Thyroid gland (tissue), 4 donors: Measurements from ENCODE around the gene CCDC24.

ENCODE experiments used
- POLR2A ChIP-seq, 2 donors: fragments of 450-650 bp; IDR thresholded peaks; one replicate each; pipeline ENCODE4 v1.6.1; 2017; ENCODE audit warnings: antibody characterized with exemption in 2 of 2, mild to moderate bottlenecking in 2 of 2, moderate library complexity in 1 of 2
- TF ChIP-seq, protein P1 (sequence below), 6 experiments: fragments of 200-600 bp in 3 of 6; fragments of 450-650 bp in 3 of 6; sonication (generic) in 3 of 6; IDR thresholded peaks; one replicate each; pipeline ENCODE4 v1.5.1; 2016 to 2019; ENCODE audit warnings: antibody characterized with exemption in 6 of 6, mild to moderate bottlenecking in 2 of 6, inconsistent platforms in 1 of 6, moderate library complexity in 1 of 6

- TF ChIP-seq, protein P1, sequence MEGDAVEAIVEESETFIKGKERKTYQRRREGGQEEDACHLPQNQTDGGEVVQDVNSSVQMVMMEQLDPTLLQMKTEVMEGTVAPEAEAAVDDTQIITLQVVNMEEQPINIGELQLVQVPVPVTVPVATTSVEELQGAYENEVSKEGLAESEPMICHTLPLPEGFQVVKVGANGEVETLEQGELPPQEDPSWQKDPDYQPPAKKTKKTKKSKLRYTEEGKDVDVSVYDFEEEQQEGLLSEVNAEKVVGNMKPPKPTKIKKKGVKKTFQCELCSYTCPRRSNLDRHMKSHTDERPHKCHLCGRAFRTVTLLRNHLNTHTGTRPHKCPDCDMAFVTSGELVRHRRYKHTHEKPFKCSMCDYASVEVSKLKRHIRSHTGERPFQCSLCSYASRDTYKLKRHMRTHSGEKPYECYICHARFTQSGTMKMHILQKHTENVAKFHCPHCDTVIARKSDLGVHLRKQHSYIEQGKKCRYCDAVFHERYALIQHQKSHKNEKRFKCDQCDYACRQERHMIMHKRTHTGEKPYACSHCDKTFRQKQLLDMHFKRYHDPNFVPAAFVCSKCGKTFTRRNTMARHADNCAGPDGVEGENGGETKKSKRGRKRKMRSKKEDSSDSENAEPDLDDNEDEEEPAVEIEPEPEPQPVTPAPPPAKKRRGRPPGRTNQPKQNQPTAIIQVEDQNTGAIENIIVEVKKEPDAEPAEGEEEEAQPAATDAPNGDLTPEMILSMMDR (IDR thresholded peaks at IDR 0.05), result no peak
- TF ChIP-seq POLR2A (IDR thresholded peaks at IDR 0.05), result no peak
These were observed 15.4 kb upstream of the CCDC24 start for GRCh38 chr1:43976045-43976444.
